ENCODE measurements around the gene UNC13D. TPM values are rescaled to one million over a fixed set of nuclear protein-coding genes. Genes with fewer than 3 reads are reported as not detected.

Gene UNC13D
- total and polyA plus RNA-seq, 2 experiments from 2014 or later, result 10.8 to 14.8 TPM

GRCh38 chr17:75834928-75835653, 9.1 kb downstream of the UNC13D start:
- peak in 1 of 2 donors; percentile 36 for DNase-seq (ENCODE audit: low read depth in 1 of 2, low spot score in 1 of 2)
- TF ChIP-seq, protein P1, sequence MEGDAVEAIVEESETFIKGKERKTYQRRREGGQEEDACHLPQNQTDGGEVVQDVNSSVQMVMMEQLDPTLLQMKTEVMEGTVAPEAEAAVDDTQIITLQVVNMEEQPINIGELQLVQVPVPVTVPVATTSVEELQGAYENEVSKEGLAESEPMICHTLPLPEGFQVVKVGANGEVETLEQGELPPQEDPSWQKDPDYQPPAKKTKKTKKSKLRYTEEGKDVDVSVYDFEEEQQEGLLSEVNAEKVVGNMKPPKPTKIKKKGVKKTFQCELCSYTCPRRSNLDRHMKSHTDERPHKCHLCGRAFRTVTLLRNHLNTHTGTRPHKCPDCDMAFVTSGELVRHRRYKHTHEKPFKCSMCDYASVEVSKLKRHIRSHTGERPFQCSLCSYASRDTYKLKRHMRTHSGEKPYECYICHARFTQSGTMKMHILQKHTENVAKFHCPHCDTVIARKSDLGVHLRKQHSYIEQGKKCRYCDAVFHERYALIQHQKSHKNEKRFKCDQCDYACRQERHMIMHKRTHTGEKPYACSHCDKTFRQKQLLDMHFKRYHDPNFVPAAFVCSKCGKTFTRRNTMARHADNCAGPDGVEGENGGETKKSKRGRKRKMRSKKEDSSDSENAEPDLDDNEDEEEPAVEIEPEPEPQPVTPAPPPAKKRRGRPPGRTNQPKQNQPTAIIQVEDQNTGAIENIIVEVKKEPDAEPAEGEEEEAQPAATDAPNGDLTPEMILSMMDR (IDR thresholded peaks at IDR 0.05; ENCODE audit: low read depth, low read length), result no peak
- no peak overlapping the region for H3K4me3 ChIP-seq
- H3K27ac ChIP-seq, result no peak overlapping the region
- peaks cover 22% of the 10 kb centered on the region for H3K4me1 ChIP-seq (ENCODE audit: low read depth)
- H3K36me3 ChIP-seq, result no peaks in the 10 kb centered on the region
- no peaks in the 10 kb centered on the region for H3K27me3 ChIP-seq
- no peaks in the 10 kb centered on the region for H3K9me3 ChIP-seq (ENCODE audit: low read depth)

- Histone ChIP-seq H3K27me3 (no peaks in the 10 kb centered on the region), H3K4me3 (no peak overlapping the region), H3K4me1 (ENCODE audit: low read depth) (peaks cover 22% of the 10 kb centered on the region), H3K9me3 (ENCODE audit: low read depth) (no peaks in the 10 kb centered on the region), H3K27ac (no peak overlapping the region), H3K36me3 (no peaks in the 10 kb centered on the region)
- DNase-seq (ENCODE audit: low read depth in 1 of 2, low spot score in 1 of 2), result no peak
- TF ChIP-seq, protein P1 (IDR thresholded peaks at IDR 0.05; ENCODE audit: low read depth, low read length), result no peak
Observed at GRCh38 chr17:75834279-75834920, 9.8 kb downstream of the UNC13D start.

- H3K27ac ChIP-seq, result peak overlapping the region; percentile 73
- H3K4me3 ChIP-seq, result no peak overlapping the region
- TF ChIP-seq, protein P1 (IDR thresholded peaks at IDR 0.05; ENCODE audit: low read depth, low read length), result no peak
Observed at GRCh38 chr17:75832652-75833400, 11.4 kb downstream of the UNC13D start.

DNA sequence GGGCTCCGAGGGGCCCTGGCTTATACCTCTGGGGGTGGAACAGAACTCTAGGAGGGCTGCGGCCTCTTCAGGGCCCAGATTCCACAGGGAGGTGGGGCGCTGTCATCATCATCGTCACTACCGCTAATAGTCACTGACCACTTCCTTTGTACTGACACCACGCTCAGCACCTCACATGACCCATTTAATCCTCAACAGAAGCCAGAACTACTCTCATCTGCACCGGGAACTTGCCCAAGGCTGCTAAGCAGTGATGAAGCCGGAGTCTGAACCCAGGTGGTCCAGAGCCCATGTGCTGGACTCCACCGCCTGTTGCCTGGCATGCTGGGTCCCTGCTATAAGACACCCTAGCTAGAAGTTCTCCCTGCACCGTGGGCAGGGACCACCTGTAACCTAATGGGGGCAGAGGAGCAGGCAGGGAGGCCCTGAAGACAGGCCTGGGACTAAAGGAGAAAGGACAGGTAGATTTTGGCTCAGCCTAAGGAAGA, 12.0 kb downstream of the UNC13D start:
- no peaks in the 10 kb centered on the region for H3K9me3 ChIP-seq (ENCODE audit: low read depth)
- peaks cover 25% of the 10 kb centered on the region for H3K4me1 ChIP-seq (ENCODE audit: low read depth)
- TF ChIP-seq, protein P1 (IDR thresholded peaks at IDR 0.05; ENCODE audit: low read depth, low read length), result no peak
- H3K27me3 ChIP-seq, result no peaks in the 10 kb centered on the region
- H3K27ac ChIP-seq, result peak overlapping the region; percentile 73
- DNase-seq (ENCODE audit: low read depth in 1 of 2, low spot score in 1 of 2), result peak in 1 of 2 donors; percentile 82
- no peak overlapping the region for H3K4me3 ChIP-seq
- H3K36me3 ChIP-seq, result no peaks in the 10 kb centered on the region

More at GRCh38 chr17:75832652-75833400, 11.4 kb downstream of the UNC13D start:
- peak in 1 of 2 donors; percentile 61 for DNase-seq (ENCODE audit: low read depth in 1 of 2, low spot score in 1 of 2)
- Histone ChIP-seq H3K27me3 (no peaks in the 10 kb centered on the region), H3K36me3 (no peaks in the 10 kb centered on the region), H3K4me1 (ENCODE audit: low read depth) (peaks cover 25% of the 10 kb centered on the region), H3K9me3 (ENCODE audit: low read depth) (no peaks in the 10 kb centered on the region)

GRCh38 chr17:75831032-75831571, 13.1 kb downstream of the UNC13D start:
- TF ChIP-seq, protein P1 (IDR thresholded peaks at IDR 0.05; ENCODE audit: low read depth, low read length), result no peak
- H3K36me3 ChIP-seq, result no peaks in the 10 kb centered on the region
- no peaks in the 10 kb centered on the region for H3K9me3 ChIP-seq (ENCODE audit: low read depth)
- H3K27ac ChIP-seq, result no peak overlapping the region
- H3K4me3 ChIP-seq, result no peak overlapping the region
- peaks cover 25% of the 10 kb centered on the region for H3K4me1 ChIP-seq (ENCODE audit: low read depth)
- no peak for DNase-seq (ENCODE audit: low read depth in 1 of 2, low spot score in 1 of 2)
- no peaks in the 10 kb centered on the region for H3K27me3 ChIP-seq

Data from cardiac muscle cell (in vitro differentiated cells and primary cell).